ENCODE results near the gene SFT2D2.
"Not testable (repeated sequence)": the region's sequence is repeated elsewhere in the genome, so short reads cannot be mapped to it uniquely, and the experiment has no call there.

The SFT2D2 gene

DNA sequence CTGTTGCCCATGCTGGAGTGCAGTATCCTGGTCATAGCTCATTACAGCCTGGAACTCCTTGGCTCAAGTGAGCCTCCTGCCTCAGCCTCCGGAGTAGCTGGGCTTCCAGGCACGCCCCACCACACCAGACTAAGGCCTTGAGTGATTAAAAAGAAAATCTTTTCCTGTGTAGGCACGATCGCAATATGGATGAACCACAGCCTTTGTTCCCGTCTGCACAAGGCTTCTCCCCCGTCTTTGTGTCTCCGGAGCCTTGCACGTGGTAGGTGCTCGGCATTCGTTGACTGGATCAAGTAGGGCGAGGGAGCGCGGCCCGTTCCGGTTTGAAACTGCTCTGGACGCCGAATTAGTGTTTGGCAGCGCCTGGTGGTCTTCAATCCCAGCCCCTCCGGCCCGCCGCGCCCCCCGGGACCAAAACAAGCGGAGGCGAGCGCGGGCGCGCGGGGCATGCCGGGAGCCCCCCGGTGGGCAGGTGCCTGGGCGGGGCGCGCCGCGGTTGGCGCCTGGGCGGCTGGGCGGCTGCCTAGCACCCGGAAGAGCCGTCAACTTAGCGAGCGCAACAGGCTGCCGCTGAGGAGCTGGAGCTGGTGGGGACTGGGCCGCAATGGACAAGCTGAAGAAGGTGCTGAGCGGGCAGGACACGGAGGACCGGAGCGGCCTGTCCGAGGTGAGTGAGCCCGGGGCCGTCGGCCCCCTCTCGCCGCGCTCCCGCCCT, at the start of gene SFT2D2:
Gene SFT2D2, plus strand, starts transcription at position 529 of the 715 bp plus-strand sequence. Its CDS starts 76 bp downstream, at position 605.
- intact Hi-C loops (cut with DNase I) = no loop called here
- DNase-seq = peak; percentile 40 to 88 (median 78)

DNA sequence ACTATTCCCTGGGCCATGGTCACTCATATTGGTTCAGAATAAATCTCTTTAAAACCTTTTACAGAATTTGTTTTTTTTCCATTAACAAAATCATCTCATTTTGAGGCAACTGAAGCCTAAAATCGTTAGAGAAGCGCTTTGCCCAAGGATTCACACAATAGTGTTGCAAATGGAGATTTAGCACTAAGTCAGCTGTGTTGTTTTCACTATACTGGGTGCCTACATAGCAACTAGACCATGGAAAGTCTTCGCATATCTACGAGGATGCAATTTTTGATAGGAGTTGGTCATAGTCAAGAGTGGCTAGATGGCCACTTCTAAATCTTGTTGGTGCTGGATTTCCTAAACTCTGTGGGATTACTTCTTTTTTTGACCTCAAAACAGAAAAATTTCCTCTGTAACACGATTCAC, 47.6 kb upstream of the SFT2D2 start:
- no peak for DNase-seq
- intact Hi-C loops (cut with DNase I) = no loop called here

DNA sequence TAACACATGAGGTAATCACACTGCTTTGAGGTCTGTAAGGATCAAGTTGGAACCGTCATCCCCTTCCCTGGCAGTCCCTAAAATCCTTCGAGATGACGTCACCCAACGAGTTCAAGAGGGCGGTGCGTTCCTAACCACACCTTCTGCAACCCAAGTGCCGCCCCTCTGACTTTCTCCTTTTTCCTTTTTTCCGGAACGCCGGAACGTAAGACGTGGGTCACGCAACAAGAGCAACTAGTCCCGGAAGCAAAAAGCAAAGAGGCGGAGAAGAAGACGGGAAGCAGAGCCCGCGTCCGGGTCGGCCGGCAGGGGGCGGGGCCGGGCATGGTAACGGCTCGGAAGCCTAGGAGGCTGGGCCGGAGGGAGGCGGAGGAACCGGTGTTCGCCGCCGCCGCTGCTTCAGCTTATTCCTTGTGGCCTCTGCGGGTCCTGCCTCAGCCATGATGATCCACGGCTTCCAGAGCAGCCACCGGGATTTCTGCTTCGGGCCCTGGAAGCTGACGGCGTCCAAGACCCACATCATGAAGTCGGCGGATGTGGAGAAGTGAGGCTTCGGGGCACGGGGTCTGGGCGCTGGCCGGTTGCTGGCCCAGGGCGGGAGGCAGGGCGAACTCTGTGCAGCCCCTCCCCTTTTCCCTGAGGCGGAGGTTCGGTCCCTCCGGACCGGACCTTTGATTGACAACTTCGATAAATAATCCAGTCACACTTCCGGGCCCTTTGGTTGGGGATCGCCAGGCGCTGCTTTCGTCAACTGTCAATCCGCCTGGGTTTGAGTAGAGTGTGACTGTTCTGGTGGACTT, 47.0 kb upstream of the SFT2D2 start, which contains the start of gene TIPRL:
Gene TIPRL, plus strand, starts transcription at position 325 of the 800 bp plus-strand sequence. Its CDS starts 116 bp downstream, at position 441.
- intact Hi-C loops (cut with DNase I) = no loop called here
- peak; percentile 93 to 98 (median 96) for DNase-seq

DNA sequence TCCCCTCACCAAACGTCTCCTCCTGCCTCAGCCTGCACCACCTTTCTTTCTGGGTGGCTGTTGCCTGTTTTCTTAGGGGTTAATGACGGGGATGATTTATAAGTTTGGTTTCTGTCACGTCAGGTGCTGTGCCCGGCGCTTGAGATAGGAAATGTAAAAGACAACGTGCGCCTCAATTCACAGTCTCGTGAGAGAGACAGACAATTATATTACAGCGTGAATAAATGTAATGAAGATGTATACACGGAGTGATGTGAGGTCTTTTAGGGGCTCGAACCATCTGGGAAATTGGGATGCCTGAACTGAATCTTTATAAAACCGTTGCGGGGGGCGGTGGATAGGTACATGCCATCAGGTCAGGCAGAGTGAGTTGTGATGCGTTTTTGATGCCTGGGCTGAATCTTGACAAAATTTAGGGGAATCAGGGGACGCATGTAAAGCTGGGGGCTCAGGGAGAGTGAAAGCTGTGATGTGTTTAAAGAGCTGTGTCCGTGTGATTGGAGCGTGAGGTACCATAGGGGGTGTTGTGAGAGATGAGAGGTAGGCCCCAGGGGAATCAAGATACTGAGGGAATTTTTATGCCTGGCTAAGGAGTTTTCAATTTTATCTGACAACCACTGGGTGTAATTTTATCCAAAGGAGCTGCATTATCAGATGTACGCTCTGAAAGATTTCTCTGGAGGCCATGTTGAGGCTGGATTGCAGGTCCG, 46.2 kb upstream of the SFT2D2 start:
- DNase-seq = peak in 19 of 42 donors; percentile 1 to 49 (median 24)
- intact Hi-C loops (cut with DNase I) = no loop called here

DNA sequence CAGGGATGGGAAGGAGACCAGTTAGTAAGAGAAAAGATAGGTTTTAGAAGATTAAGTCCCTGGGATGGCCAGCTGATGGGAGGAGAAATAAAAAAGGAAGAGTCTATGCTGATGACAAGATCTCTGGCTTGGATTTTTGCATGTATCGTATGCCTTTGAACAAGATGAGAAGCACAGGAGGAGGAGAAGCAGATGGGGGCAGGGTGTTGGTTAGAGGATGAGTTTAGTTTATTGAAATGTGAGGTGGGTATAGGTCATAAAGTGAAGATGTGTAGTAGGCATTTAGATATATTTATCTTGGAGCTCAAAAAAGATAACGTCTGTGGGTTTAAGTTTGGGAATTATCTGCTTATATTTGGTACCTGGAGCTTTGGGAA, 45.7 kb upstream of the SFT2D2 start:
- peak in 7 of 42 donors; percentile 4 to 21 (median 12) for DNase-seq
- intact Hi-C loops (cut with DNase I) = no loop called here

DNA sequence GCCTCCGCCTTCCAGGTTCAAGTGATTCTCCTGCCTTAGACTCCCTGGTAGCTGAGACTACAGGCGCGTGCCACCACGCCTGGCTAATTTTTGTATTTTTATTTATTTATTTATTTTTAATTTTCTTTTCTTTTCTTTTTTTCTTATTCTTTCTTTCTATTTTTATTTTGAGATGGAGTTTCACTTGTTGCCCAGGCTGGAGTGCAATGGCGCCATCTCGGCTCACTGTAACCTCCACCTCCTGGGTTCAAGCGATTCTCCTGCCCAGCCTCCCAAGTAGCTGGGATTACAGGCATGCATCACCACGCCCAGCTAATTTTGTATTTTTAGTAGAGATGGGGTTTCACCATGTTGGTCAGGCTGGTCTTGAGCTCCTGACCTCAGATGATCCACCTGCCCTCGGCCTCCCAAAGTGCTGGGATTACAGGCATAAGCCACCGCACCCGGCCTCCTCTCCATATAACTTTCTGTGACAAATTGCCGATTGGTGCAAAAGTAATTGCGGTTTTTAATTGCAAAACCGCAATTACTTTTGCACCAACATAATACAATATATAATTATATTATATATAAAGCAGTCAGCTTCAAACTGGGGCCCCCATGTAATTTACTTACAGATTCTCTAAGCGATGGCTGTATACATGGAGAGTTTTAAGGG, 44.6 kb upstream of the SFT2D2 start:
- DNase-seq; intact Hi-C loops (cut with DNase I): not testable (repeated sequence)

DNA sequence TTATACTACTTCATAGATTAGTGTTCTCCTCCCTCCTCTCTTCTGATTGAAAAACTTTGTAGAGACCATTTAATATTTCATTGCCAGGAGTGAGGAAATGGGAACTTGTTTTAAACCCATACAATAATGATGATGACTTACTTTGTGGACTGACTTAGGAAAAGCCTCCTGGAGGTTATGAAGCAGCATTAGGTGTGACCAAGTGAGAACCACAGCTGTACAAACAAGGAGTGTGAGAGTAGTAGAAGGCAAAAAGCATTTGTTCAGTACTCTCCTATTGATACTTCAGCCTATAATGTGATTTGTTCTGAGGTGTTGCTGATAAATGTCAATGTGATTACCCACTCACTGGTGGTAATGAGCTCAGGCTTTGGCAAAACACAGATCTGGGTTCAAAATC, 38.6 kb upstream of the SFT2D2 start:
- DNase-seq = no peak
- intact Hi-C loops (cut with DNase I) = no loop called here

DNA sequence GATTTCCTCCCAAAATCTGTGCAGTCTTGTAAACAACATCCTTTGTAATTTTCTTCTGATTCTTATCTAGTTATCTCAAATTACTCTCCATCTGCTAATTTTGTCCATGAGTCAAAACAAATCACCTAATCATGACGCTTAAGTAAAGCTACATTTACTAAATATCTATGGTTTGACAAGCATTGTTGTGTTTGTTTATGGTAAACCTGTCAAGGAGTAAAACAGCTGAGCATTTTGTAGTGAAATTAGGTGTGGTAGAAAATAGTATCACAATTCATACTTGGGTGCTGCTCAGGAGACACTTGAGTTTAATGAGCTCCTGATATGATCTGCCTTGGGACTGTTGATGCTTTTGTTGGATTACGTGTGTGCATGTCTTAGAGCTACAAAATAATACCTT, 35.4 kb upstream of the SFT2D2 start:
- DNase-seq = no peak
- intact Hi-C loops (cut with DNase I) = no loop called here

DNA sequence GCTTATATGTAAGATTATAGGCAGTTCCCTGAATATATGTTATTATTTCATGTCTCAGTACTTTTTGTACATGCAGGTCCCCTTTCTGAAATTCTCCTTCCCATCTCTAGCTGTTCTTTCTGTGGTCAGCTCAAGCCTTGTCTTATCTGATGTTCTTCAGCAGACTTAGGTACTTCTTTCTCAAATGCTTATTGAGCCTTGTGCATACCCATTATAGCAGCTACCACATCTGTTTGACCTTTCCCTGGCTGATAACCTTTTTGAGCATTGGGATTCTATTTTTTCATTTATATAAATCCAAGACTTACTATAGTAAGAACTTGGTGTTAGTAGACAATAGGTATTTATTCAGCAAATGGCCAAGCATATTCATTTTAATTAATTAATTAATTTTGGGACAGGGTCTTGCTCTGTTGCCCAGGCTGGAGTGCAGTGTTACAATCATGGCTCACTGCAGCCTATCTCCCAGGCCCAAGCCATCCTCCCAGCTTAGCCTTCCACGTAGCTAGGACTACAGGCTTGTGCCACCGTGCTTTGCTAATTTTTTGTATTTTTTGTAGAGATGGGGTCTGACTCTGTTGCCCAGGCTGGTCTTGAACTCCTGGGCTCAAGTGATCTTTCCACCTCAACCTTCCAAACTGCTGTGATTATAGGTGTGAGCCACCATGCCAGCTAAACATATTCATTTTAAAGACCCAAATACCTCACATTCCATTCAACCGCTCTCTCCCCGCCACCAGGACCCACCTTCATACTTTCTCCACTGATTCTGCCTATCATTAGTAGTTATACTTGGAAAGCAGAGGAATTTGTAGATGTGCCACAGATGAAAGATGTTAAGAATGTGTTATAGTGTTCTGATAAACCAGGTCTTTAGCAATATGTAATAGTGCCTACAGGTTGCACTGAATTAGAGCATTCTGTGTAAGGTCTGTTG, 30.3 kb upstream of the SFT2D2 start:
- intact Hi-C loops (cut with DNase I) = no loop called here
- DNase-seq = no peak

DNA sequence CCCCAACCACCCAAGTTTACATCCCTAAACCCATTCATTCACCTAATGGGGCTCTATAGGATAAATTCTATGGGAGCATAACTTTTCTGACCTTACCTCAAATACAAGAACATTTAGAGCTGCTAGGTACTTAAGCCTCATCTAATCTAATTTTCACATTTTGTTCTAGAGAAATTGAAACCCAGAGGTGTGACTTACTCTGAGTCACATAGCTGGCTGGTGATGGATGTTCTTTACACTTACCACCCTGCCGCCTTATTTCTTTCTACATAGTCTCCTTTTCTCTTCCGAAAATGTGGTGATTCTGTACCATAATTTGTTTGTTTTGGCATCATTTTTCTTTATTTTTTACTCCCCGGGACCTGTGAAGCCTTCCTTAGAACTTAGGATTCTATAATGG, 26.7 kb upstream of the SFT2D2 start:
- intact Hi-C loops (cut with DNase I) = no loop called here
- no peak for DNase-seq

DNA sequence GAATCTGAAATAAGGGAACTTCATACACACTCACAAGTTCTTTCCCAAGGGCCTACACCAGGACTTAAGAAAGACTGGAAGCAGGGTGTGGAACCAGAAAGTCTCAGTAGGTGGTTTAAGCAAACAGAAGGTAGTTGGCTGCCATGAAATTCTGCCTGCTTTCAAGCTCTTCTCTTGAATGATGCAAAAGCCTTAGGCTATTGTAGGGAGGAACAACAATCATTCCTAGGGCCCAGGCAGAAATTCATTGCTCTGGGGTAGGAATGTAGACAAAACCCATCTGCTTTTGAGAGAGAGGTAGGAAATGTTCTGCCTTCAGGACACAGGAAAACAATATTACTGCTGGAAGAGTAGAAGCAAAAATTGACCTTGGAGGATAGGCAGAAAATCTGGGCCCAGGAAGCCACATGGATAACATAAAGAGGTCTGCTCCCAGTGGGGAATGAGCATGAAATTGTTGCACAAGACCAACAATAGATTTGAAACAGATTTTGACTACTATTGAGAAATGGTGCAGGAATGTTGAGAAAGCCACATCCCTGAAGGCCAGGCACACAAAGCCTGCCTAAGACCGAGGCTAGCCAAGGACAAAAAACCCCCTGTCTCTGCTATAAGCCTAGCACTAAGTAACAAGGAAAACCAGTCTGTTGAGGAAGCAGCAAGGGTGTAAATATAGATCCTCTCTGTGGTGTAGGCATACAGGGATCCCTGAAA, 22.7 kb upstream of the SFT2D2 start:
- intact Hi-C loops (cut with DNase I) = no loop called here

DNA sequence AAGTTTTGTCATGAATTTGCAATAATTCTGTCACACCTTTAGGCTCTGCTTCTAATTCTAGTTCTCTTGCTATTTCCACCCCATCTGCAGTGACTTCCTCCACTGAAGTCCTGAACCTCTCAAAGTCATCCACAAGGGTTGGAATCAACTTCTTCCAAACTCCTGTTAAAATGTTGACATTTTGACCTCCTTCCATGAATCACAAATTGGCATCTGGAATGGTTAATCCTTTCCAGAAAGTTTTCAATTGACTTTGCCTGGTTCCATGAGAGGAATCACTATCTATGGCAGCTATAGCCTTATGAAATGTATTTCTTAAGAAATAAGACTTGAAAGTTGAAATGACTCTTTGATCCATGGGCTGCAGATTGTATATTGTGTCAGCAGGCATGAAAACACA, 19.7 kb upstream of the SFT2D2 start:
- intact Hi-C loops (cut with DNase I) = no loop called here

More for the DNA sequence above, 22.7 kb upstream of the SFT2D2 start:
- DNase-seq = no peak

DNA sequence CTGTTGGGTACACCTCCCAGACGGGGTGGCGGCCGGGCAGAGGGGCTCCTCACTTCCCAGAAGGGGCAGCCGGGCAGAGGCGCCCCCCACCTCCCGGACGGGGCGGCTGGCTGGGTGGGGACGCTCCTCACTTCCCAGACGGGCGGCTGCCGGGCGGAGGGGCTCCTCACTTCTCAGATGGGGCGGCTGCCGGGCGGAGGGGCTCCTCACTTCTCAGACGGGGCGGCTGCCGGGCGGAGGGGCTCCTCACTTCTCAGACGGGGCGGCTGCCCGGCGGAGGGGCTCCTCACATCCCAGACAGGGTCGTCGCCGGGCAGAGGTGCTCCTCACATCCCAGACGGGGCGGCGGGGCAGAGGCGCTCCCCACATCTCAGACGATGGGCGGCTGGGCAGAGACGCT, 18.1 kb upstream of the SFT2D2 start:
- DNase-seq; intact Hi-C loops (cut with DNase I): not testable (repeated sequence)

More for the DNA sequence above, 19.7 kb upstream of the SFT2D2 start:
- no peak for DNase-seq

DNA sequence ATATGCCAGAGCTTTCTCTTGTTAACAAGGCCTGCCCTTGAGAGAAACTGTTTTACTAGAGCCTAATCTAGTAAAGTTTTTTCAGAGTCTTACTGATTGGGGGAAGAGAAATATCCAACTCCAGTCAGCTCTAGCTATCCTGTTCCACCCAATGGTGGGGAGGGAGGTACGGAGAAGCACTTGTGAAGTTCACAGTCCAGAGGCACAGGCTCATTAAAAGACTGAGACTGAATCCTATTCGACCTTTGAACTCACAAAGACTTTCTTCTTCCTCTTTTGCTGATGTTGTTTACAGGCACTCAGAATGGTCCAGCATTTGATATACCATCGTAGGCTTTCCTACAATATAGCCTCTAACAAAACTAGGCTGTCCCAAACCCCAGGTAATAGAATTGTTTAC, 15.5 kb upstream of the SFT2D2 start:
- intact Hi-C loops (cut with DNase I) = no loop called here
- DNase-seq = no peak

DNA sequence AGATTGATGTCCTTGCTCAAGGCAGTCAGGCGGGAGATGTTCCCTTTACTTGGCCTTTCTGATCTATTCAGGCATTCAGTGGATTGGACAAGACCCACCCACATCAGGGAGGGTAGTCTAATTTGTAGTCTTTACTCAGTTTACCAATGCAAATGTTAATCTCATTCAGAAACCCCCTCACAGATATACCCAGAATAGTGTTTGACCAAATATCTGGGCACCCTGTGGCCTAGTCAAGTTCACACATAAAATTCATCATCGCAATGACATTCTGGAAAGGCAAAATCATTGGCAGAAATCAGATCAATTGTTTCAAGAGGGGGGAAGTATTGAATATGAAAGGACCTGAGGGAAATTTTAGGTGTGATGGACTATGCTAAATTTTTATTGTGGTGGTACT, 12.5 kb upstream of the SFT2D2 start:
- DNase-seq = no peak
- intact Hi-C loops (cut with DNase I) = no loop called here

DNA sequence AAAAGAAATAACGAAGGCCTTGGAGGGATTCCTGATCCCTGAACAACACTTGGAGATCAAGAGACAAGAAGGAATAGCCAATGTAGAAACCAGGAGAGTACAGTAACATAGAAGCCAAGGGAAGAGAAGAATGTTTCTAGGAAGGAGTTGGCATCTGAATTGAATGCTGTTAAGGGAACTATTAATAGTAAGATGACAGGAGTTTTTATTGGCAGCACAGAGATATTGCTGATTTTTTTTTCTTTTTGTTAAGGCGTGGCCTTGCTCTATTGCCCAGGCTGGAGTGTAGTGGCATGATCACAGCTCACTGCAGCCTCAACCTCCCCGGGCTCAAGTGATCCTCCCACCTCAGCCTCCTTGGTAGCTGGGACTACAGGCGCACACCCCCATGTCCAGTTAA, 9.6 kb upstream of the SFT2D2 start:
- DNase-seq = no peak
- intact Hi-C loops (cut with DNase I) = no loop called here

DNA sequence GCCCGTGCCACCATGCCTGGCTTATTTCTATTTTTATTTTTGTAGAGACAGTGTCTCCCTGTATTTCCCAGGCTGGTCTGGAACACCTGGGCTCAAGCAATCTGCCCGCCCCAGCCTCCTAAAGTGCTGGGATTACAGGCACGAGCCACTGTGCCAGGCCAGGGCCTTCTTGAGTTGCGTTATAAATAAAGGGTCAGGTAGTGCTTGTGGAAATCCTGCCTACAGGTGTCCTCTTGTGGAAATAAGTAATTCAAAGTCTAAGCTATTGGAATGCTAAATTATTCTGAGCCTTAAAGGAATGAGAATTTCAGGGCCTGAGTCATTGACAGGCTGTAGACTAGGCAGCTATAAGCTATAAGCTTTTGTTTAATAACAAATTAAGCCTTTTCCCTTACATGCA, 8.1 kb upstream of the SFT2D2 start:
- intact Hi-C loops (cut with DNase I) = no loop called here

DNA sequence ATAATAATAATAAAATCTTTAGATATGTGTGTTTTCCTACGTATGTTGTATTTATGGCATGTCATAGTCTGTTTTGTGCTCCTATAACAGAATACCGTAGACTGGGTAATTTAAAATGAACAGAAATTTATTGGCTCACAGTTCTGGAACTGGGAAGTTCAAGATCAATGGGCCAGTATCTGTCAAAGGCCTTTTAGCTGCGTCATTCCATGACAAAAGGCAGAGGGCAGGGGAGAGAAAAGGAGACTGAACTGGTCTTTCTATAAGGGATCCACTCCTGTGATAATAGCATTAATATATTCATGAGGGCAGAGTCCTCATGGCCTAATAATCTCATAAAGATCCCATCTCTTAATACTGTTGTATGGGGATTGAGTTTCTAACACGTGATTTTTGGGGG, 7.1 kb upstream of the SFT2D2 start:
- intact Hi-C loops (cut with DNase I) = no loop called here
- DNase-seq = no peak

More for the DNA sequence above, 8.1 kb upstream of the SFT2D2 start:
- DNase-seq = no peak
